ENCODE measurements around the gene LPAR5. TPM values are rescaled to one million over a fixed set of nuclear protein-coding genes. Genes with fewer than 3 reads are reported as not detected.

LPAR5 gene
- total RNA-seq, 1 experiment from 2014 or later, result 0.11 TPM

- no peak for DNase-seq (ENCODE audit: low read depth, low spot score)
- in situ Hi-C loops (cut with HindIII; ENCODE audit: low pct_unique_long_range_greater_than_20kb, low sequenced_read_pairs), result no loop called here
Observed at GRCh38 chr12:6643569-6644256, 8.0 kb upstream of the LPAR5 start.

- in situ Hi-C loops (cut with HindIII; ENCODE audit: low pct_unique_long_range_greater_than_20kb, low sequenced_read_pairs), result no loop called here
- DNase-seq (ENCODE audit: low read depth, low spot score), result no peak
Observed at GRCh38 chr12:6641131-6641530, 5.4 kb upstream of the LPAR5 start.

GRCh38 chr12:6640497-6640896, 4.7 kb upstream of the LPAR5 start:
- in situ Hi-C loops (cut with HindIII; ENCODE audit: low pct_unique_long_range_greater_than_20kb, low sequenced_read_pairs), result no loop called here
- no peak for DNase-seq (ENCODE audit: low read depth, low spot score)

GRCh38 chr12:6639151-6639801, 3.5 kb upstream of the LPAR5 start:
- in situ Hi-C loops (cut with HindIII; ENCODE audit: low pct_unique_long_range_greater_than_20kb, low sequenced_read_pairs), result no loop called here

GRCh38 chr12:6638305-6638704, 2.5 kb upstream of the LPAR5 start:
- DNase-seq (ENCODE audit: low read depth, low spot score), result no peak
- in situ Hi-C loops (cut with HindIII; ENCODE audit: low pct_unique_long_range_greater_than_20kb, low sequenced_read_pairs), result no loop called here

More at GRCh38 chr12:6639151-6639801, 3.5 kb upstream of the LPAR5 start:
- no peak for DNase-seq (ENCODE audit: low read depth, low spot score)

GRCh38 chr12:6635375-6635855, 344 bp downstream of the LPAR5 start:
- in situ Hi-C loops (cut with HindIII; ENCODE audit: low pct_unique_long_range_greater_than_20kb, low sequenced_read_pairs), result no loop called here
- no peak for DNase-seq (ENCODE audit: low read depth, low spot score)

- DNase-seq (ENCODE audit: low read depth, low spot score), result no peak
- in situ Hi-C loops (cut with HindIII; ENCODE audit: low pct_unique_long_range_greater_than_20kb, low sequenced_read_pairs), result no loop called here
Observed at GRCh38 chr12:6632026-6632983, 3.5 kb downstream of the LPAR5 start.

- in situ Hi-C loops (cut with HindIII; ENCODE audit: low pct_unique_long_range_greater_than_20kb, low sequenced_read_pairs), result no loop called here
- DNase-seq (ENCODE audit: low read depth, low spot score), result no peak
Observed at GRCh38 chr12:6631549-6631961, 4.2 kb downstream of the LPAR5 start.

- no peak for DNase-seq (ENCODE audit: low read depth, low spot score)
- in situ Hi-C loops (cut with HindIII; ENCODE audit: low pct_unique_long_range_greater_than_20kb, low sequenced_read_pairs), result no loop called here
Observed at GRCh38 chr12:6630736-6631135, 5.0 kb downstream of the LPAR5 start.

GRCh38 chr12:6627616-6628015, 8.1 kb downstream of the LPAR5 start:
- DNase-seq (ENCODE audit: low read depth, low spot score), result no peak
- in situ Hi-C loops (cut with HindIII; ENCODE audit: low pct_unique_long_range_greater_than_20kb, low sequenced_read_pairs), result no loop called here

GRCh38 chr12:6626654-6627283, 9.0 kb downstream of the LPAR5 start:
- in situ Hi-C loops (cut with HindIII; ENCODE audit: low pct_unique_long_range_greater_than_20kb, low sequenced_read_pairs), result no loop called here

GRCh38 chr12:6620885-6621274, 14.9 kb downstream of the LPAR5 start:
- DNase-seq (ENCODE audit: low read depth, low spot score), result no peak
- in situ Hi-C loops (cut with HindIII; ENCODE audit: low pct_unique_long_range_greater_than_20kb, low sequenced_read_pairs), result no loop called here

More at GRCh38 chr12:6626654-6627283, 9.0 kb downstream of the LPAR5 start:
- DNase-seq (ENCODE audit: low read depth, low spot score), result no peak

GRCh38 chr12:6620137-6620884, 15.4 kb downstream of the LPAR5 start:
- no peak for DNase-seq (ENCODE audit: low read depth, low spot score)
- in situ Hi-C loops (cut with HindIII; ENCODE audit: low pct_unique_long_range_greater_than_20kb, low sequenced_read_pairs), result no loop called here

GRCh38 chr12:6618483-6619225, 17.1 kb downstream of the LPAR5 start:
- in situ Hi-C loops (cut with HindIII; ENCODE audit: low pct_unique_long_range_greater_than_20kb, low sequenced_read_pairs), result no loop called here
- DNase-seq (ENCODE audit: low read depth, low spot score), result no peak

- in situ Hi-C loops (cut with HindIII; ENCODE audit: low pct_unique_long_range_greater_than_20kb, low sequenced_read_pairs), result no loop called here
- DNase-seq (ENCODE audit: low read depth, low spot score), result no peak
Observed at GRCh38 chr12:6615802-6616201, 20.0 kb downstream of the LPAR5 start.

GRCh38 chr12:6614513-6615172, 21.1 kb downstream of the LPAR5 start:
- DNase-seq (ENCODE audit: low read depth, low spot score), result no peak

More at GRCh38 chr12:6614513-6615172, 21.1 kb downstream of the LPAR5 start:
- in situ Hi-C loops (cut with HindIII; ENCODE audit: low pct_unique_long_range_greater_than_20kb, low sequenced_read_pairs), result no loop called here
